Suprapubic skin (tissue), 3 donors: ENCODE data around the gene MAPKAPK2.

Source experiments
- EP300 ChIP-seq: sonication (generic); formaldehyde crosslinking; IDR thresholded peaks from one replicate; pipeline ENCODE4 v1.6.1; 2017; ENCODE audit warnings: antibody characterized with exemption
- TF ChIP-seq, protein P1 (sequence below), 2 donors: fragments of 200-600 bp in 1 of 2; fragments of 450-650 bp in 1 of 2; sonication (generic) in 1 of 2; IDR thresholded peaks; one replicate each; pipeline ENCODE4 v1.5.1; 2016 to 2019; ENCODE audit warnings: antibody characterized with exemption in 2 of 2, mild to moderate bottlenecking in 1 of 2, moderate library complexity in 1 of 2

DNA sequence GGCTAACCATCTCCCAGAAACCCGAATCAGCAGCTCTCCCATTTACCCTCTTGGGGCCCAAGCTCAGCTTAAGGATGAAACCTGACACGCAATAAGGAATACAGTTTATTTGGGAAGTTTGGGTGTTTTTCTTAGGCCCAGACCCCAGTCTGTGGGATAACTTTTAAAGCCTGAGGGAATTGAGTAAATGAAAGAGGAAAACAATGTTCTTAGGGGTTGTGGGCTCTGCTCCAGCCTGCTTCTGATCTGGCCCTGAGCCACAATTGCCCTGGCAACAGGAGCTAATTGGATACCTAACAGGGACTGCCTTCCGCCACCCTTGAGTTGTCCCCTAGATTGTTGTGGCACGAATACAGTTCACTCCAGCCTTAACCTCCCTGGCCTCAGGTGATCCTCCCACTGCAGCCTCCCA is 29.2 kb upstream of the MAPKAPK2 start:
- TF ChIP-seq, protein P1, sequence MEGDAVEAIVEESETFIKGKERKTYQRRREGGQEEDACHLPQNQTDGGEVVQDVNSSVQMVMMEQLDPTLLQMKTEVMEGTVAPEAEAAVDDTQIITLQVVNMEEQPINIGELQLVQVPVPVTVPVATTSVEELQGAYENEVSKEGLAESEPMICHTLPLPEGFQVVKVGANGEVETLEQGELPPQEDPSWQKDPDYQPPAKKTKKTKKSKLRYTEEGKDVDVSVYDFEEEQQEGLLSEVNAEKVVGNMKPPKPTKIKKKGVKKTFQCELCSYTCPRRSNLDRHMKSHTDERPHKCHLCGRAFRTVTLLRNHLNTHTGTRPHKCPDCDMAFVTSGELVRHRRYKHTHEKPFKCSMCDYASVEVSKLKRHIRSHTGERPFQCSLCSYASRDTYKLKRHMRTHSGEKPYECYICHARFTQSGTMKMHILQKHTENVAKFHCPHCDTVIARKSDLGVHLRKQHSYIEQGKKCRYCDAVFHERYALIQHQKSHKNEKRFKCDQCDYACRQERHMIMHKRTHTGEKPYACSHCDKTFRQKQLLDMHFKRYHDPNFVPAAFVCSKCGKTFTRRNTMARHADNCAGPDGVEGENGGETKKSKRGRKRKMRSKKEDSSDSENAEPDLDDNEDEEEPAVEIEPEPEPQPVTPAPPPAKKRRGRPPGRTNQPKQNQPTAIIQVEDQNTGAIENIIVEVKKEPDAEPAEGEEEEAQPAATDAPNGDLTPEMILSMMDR (IDR thresholded peaks at IDR 0.05): no peak
- TF ChIP-seq EP300: no peak
